HG03571 (cell line): ENCODE data around the gene PLXNB3.
A peak's percentile ranks its signal among the peaks of the same experiment; 100 is the strongest.

Experiments
- ATAC-seq: cut with Tn5 transposase; IDR thresholded peaks from one replicate; pipeline ENCODE4 v1.9.1; 2021; ENCODE audit not compliant: unreplicated experiment

PLXNB3 gene

DNA sequence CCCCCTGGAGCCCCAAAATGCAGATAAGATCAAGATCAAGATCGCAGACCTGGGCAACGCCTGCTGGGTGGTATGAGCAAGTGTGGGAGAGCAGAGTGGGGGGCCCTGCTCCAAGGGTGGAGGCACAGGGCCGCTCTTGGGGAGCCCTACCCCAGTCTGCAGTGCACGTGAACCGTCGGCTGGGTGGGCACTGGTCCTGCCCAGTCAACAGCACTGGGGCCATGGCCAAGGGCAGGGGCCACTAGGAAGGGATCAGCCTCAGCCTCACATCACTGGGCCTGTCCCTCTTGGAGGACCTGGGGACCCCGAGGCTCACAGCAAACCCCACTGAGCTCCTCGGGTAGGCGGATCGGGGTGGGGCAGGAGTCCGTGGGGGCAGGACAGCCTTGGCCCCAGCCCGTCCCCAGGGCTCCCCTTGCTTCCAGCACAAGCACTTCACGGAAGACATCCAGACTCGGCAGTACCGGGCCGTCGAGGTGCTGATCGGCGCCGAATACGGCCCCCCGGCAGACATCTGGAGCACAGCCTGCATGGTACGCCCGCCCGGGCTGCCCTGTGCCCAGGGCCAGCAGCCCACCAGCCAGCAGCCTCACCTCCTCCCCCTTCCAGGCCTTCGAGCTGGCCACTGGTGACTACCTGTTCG lies 20.4 kb downstream of the PLXNB3 start:
- no peak for ATAC-seq

DNA sequence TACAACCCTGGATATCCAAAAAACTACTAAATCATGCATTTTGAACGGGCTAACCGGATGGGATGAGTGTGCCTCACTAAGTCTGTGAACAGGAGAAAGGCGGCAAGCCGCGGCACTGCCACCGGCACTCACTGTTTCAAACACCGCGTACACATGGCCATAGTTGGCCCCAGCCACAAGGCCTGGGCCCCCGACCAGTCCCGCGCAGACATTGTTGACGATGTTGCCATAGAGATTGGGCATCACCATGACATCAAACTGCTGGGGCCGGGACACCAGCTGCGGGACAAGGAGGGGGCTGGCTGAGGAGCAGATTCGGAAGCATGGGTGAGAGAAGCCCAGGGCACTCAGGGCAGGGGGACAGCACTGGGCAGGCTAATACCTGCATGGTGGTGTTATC lies 22.6 kb downstream of the PLXNB3 start:
- ATAC-seq, result no peak

DNA sequence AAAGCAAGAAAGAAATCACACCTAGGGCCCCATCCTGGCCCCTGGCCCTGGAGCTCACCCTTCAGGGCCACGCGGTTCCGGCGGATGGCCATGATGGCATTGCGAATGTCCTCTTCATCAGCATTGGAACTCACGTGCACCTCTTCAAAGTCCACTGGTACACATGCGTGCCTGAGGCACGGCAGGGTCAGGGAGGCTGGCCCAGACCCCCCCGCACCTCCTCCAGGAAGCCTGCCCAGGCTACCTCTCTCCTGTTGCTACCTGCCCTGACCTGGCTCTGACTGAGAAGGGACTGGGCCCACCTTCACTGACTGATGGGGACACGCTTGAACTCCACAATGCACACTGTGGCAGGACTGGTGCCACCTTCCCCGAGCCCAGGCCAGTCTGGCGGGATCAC lies 25.6 kb downstream of the PLXNB3 start:
- no peak for ATAC-seq

DNA sequence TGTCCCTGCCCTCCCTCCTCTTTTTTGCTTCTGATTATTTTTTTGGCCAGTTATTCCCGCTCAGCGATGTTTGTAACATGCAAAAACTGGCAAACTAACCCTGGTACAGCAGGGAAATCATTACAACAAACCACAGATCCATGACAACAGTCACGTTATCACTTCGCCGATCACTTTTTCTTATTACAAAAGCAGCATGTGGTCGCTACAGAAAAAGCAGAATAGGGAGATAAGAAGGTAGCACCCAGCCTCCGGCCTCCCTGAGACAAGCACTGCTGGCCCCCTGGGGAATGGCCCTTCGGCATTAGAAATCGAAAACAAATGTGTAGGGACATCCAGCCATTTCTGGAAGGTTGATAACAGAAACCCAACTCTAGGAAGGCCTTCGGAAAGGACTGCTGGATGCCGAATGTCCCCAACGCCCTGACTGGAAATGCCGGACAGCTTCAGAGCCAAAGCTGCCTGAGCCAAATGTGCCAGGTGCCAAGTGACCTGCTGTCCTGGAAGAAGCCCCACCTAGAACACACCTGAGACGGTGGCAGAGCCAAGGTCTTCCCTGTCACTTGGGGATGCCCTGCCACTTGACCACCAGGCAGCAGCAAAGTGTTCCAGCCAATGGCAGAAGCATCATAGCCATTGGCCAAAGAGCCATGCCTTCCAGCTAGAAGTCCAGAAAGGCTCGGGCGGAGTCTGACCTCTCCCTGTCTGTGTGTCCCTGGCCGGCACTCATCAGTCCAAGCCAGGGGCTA lies 27.2 kb downstream of the PLXNB3 start:
- no peak for ATAC-seq

DNA sequence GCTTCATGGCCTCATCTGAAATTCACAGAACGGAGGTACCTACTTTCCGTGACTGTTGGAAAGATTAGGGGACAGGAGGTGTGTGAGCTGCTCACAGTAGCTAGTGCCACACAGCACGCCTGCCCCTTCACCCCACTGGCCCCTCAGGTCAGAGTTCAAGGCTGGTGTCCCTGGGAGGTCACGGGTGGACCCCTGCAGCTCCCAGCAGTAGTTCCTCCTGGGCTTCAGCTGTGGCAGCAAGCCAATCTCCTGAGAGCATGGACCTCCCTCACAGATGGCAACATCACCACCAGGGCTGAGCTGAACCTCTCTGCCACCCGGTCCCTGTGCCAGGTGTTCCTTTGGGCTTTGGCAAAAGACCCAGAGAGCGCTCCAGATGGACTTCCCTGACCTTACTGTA lies 28.3 kb downstream of the PLXNB3 start:
- no peak for ATAC-seq

DNA sequence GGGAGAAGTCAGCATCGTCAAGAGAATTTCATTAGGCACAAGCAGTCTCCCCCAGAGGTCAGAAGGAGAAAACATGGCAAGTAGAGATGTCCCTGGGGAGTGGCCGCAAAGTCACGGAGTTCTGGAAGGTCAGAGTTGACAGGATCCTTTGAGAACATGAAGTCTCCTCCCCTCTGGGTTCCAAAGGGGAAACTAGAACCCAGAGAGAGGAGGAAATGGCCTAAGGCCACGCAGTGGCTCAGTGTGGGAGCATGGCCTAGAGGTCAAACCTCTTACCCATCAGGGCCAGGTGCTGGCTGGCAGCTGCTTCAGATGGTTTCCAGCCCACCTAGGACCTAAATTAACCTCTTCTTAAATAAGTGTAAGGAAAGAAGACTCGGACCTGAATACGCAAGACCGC lies 29.2 kb downstream of the PLXNB3 start:
- no peak for ATAC-seq

DNA sequence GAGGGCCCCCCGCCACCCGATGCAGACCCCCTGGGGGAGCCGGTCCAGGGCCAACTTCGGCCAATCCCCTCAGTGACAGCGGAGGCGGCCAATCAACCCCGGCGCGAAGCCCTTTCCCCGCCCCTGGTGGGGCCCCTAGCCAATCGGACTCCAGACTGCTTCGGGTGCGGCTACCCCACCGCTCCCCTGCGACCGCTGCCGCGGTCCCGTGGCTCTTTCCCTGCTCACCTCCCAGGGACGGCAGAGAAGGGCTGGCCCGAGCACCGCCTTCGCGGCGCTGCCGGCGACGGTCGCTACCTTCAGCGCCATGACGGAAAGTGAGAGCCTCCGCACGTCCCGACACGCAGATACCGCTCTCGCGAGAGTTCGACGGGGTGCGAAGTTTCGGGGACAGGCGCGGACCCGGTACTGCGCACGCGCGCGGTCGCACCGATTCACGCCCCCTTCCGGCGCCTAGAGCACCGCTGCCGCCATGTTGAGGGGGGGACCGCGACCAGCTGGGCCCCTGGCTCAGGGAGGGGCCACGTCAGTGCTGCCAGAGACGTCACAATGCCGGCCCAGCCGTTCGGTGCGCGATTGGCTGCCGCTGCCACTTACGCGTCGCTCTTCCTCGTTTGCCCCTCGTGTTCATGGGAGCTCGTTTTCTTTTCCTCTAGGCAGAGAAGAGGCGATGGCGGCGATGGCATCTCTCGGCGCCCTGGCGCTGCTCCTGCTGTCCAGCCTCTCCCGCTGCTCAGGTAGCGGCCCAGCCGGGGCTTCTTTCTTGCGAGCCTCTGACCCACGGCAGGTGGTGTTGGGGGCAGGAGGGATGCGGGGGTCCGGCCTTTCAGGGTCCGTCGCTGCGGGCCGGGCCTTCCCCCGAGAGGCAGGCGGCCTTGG lies 30.2 kb downstream of the PLXNB3 start, which contains the start of the genes IDH3G and SSR4:
IDH3G (minus strand) TSS at position 358 of the 879 bp plus-strand sequence; CDS start at position 309, 49 bp downstream.
SSR4 (plus strand) TSS at position 651 of the 879 bp plus-strand sequence; CDS start at position 671, 20 bp downstream.
- ATAC-seq, result peak; percentile 88

DNA sequence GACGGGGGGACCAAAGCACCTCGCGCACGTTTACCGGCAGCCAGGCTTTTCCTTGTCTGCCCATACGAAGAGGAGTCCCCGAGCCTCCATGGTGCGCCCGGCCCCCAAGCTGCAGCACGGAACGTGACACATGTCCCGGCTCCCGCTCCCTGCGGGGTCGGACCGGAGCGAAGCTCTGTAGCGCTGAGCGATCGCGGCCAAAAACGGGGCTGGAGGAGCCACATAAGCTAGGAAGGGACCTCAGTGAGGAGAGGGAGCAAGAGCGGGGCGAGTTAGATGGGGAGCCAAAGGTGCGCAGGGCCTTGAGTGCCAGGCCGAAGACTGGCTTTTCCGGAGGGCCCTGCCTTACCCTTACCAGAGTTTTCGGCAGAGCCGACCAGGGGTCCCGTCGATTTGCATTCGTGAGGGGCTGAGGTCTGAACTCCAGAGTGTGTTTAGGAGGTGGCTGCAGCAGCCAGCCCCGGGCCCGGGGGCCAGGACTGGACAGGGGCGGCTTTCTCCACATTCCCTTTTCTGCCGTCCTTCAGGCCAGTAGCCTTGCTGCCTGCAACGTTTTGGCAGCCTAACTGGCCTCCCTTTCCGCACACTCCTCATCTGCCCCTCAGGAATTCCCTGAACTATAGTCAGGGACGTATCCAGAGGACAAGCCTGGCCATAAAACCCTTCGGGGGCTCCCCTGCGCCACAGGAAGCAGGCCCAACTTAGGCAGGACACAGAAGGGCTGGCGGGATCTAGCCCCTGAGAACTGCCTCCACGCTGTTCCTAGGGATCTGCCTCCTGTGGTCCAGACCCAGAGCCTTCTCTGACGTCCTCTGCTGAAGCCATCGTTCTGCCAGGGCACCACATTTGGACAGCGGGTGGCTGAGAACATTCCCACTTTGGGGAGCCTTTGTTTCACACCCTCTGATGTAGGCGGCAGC lies 31.1 kb downstream of the PLXNB3 start:
- no peak for ATAC-seq

DNA sequence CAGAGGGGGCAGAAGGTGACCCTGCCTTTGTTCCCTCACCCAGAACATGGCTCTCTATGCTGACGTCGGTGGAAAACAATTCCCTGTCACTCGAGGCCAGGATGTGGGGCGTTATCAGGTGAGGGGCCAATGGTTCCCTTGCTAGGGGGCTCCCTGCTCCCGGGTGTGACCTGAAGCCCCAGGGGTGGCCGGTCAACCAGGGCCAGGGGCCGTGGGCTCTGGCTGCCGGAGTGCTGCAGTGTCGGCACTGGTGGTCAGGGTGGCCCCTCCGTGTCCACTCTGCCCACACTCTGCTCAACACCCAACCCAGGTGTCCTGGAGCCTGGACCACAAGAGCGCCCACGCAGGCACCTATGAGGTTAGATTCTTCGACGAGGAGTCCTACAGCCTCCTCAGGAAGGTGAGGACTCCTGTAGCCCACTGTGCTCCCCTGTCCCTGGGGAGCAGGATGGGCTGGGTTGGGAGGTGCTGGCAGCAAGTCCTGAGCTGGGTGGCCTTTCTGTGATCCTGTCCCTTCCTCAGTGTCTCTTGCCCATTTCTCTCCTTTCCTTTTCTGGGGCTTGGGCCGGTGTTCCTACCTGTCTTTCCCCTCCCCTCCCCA lies 33.5 kb downstream of the PLXNB3 start:
- ATAC-seq, result no peak

DNA sequence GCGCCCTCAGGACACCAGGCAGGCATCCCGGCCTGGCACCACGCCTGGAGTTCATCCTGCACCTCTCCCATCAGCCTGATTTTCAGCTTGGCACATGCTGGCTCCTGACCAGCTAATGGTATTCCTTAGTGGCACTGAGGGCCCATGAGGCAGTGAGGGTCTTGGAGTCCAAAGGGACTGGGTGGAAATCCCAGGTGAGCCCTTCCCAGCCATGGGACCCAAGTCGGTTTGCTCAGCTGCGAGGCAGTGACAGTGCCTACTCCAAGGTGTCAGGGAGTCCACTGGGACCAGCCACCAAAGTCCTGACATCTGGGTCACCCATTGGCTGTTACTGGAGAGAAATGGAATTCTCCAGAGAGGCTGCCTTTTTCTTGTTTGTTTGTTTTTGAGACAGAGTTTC lies 35.3 kb downstream of the PLXNB3 start:
- ATAC-seq, result no peak

DNA sequence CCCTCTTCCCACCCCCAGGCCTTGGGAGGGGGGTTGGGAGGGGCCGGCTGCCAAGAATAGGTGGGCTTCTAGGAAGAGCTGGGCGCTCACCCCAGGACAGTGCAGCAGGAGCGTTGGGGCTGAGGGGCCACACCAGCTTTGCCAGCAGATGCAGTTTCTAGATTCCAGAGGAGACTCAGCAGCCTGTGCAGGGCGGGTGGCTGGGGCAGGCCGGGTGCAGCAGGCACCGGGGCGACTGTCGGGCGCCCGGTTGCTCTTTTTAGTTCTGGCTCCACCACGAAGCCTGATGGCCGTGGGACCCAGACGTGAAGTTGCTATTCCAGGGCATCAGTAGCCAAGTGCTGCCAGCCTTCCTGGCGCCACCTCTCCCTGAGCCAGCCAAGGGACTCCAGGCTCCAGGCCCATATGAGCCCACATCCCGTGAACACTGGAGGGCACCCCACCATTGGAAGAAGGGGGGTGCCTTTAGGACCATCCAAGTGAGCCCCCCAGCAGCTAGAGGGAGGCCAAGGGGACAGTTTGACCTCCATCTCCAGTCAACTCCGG lies 36.2 kb downstream of the PLXNB3 start:
- no peak for ATAC-seq

DNA sequence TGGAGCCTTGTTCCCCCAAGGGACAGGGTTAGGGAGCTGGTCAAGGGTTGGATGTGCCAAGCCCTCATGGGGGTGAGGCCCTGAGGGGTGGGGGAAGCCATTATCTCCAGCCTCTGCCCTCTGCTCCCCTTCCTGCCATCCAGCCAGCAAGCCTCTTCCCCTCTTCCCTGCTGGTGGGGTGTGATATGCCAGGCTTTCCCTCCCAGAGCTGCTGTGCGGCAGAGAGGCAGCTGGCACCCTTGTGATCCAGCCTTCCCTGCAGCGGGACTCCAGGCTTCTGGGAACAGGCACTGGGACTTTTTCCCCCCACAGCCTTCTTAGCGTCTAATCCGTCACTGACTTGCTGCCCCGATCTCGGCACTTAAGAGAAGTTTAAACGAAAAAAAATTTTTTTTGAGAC lies 36.7 kb downstream of the PLXNB3 start:
- no peak for ATAC-seq

DNA sequence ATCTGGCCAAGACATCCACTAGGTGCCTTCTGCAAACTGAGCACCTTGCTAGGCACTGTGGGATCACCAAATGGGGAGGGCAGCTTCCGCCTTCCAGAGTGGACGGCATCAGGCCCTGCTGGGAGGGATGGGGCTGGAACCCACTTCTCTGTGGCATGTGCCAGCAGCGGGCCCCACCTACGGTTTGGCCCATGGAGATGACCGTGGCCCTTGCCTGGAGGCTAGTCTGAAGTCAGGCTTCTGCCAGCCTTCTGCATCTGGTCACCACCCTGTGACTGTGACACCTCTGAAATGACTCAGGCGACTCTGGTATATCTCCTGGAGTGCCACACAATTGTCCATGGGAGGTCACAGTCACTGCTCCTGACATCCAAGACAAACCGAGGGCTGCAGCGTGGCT lies 37.6 kb downstream of the PLXNB3 start:
- no peak for ATAC-seq

DNA sequence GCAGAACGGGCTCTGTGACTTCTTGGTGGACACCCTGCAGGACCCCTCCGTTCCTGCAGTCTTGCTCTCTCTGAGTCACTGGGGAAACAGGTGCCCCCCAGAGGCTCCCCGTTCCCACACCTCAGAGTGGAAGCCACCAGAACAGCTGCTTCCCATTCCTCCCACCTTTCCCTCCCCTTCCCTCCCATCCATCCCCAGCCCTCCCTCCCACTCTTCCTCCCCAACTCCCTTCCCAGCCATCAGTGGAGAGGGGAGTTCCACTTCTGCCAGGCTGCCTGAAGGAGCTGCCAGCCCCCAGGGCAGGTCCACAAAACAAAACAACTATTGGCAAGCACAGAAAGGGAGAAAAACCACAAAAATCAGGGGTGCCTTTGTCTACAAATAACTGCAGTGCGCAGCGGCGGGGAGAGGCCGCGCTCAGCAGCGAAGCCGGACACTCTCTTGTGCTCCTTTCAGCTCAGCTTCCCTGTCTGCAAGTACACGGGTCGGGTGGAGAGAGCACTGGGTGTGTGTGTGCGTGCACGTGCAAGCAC lies 38.5 kb downstream of the PLXNB3 start:
- ATAC-seq, result no peak

DNA sequence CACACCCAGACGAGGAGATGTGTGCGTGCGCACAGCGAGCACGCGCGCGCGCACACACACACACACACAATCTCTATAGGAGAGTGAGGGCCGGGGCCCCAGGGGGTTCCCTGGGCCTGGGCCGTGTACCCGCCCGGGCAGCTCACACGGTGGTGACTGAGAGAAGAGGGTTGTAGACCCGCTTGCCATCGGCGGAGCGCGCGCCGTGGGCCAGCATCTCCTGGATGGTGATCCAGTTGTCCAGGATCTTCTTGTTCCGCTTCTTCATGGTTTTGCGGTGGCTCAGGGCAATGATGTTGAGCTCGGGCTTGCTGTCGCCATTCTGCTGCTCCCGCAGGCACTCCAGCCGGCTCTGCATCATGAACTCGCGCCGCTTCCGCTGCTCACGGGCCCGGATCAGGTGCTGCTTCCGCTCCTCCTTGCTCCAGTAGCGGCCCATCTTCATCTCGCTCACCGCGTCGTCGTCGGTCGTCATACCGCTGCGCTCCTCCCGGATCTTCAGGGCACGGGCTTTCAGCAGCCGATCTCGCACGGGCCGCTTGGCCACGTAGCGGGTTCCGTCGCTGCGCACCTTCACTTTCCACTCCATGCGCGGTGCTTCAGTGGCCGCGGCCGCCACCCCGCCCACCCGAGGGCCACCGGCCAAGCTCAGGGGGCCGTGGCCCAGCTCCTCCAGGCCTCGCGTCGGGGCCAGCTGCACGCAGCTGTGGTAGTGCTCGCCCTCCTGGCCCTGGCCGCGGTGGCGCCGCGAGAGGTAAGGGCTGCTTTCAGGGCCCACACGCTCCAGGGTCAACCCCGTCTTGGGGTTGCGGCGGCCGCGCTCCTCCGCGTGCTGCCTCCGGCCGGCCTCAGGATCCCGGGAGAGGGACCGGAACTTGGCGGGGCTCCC lies 39.4 kb downstream of the PLXNB3 start:
- ATAC-seq, result no peak

DNA sequence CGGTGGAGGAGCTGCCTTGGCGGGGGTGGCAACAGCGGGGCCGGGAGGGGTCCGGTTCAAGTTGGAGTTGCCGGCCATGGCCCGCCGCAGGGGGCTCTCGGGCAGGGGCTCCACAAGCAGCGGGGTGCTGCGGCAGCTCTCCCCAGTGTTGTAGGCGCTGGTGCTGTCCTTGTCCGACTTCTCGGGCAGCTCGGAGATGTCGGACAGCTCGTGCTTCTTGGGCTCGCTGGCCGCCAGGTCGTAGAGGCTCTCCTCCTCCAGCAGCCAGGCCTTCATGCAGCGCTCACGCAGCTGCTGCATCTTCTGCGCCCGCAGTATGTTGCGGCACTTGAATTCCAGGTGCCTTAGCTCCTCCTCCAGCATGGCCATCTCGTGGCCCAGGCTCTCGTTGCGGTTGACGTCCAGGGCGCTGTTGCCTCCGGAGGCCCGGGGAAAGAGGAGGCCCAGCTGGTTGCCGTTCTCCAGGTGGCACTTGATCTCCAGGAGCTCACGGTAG lies 40.1 kb downstream of the PLXNB3 start:
- no peak for ATAC-seq

DNA sequence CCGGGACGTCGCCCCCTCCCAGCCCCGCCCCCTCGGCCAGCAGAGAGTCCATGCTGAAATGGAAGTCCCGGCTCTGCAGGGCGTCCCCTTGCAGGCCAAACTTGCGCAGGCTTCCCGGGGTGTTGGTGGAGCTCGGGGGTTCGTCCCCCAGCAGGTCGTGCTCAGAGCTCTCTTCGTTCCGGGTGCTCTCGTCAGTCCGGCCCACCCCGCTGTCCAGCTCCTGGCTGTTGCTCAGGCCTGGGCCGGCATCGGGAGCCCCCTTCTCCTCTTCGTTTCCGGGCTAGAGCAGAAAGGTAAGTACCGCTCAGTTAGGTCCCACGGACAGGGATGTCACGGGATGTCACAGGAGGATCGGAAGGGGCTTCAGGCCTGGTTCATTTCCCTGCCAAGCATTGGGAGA lies 40.6 kb downstream of the PLXNB3 start:
- ATAC-seq, result no peak

DNA sequence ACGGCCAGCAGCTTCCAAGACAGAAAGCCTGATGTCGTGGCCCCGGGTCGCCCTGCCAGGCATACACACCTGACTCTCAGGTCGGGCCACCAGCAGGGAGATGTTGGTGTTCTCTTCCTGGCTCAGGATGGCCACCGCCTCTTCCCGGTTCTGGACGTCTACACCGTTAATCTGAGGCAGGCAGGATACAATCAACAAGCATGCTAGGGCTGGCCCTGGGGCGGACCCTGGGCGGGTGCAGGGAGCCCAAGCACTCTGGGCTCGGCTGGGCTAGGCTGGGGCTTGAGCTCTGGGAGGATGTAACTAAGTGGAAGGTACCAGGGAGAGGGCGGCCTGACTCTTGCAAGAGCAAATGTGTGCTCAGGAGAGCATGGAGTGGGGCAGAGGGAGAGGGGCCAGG lies 41.4 kb downstream of the PLXNB3 start:
- ATAC-seq, result no peak
